GM12878 (cell line): ENCODE measurements around the gene ATP6AP2. TPM values are rescaled to one million over a fixed set of nuclear protein-coding genes. Genes with fewer than 3 reads are reported as not detected.

Source experiments
- ATAC-seq: fragments of 200-7000 bp; cut with Tn5 transposase; 3 replicates; pipeline ENCODE4 v1.9.1; 2020; ENCODE audit warnings: mild to moderate bottlenecking, moderate library complexity
- BruUV-seq: library from RNA; stranded (reverse); fragments of 400-500 nt; replicated peaks from 2 replicates; lab custom pipeline; 2021; lab: Mats Ljungman, UMichigan
- CTCF ChIA-PET: fragments of 300-600 bp; sonication (Branson Sonifier 250); formaldehyde crosslinking; extraction: SDS; loops from one replicate; lab custom pipeline; 2021; ENCODE audit warnings: inconsistent platforms; lab: Yijun Ruan, JAX
- POLR2A ChIA-PET: fragments of 350-600 bp; formaldehyde crosslinking; extraction: SDS; loops from one replicate; lab custom pipeline; 2021; ENCODE audit warnings: inconsistent platforms; lab: Charles Lee
- RAD21 ChIA-PET: fragments of 300-600 bp; sonication (Branson Sonifier 250); formaldehyde crosslinking; loops from one replicate; lab custom pipeline; 2023; ENCODE audit warnings: antibody characterized with exemption; ENCODE audit not compliant: unreplicated experiment; lab: Charles Lee
- SMC1A ChIA-PET: fragments of 300-600 bp; sonication (Branson Sonifier 250); formaldehyde crosslinking; loops from one replicate; lab custom pipeline; 2023; ENCODE audit not compliant: unreplicated experiment, uncharacterized antibody; lab: Charles Lee
- DNase-seq: peaks from one replicate; pipeline ENCODE4 v3.0.0-alpha.2; 2011; ENCODE audit warnings: low read depth, low spot score
- FAIRE-seq: peaks from 3 replicates; lab custom pipeline; 2011; peaks lifted over from hg19 to GRCh38; lab: Jason Lieb, UNC
- H2AFZ ChIP-seq: 2 replicates; pipeline ENCODE4 v1.6.0; 2011; ENCODE audit warnings: low read depth, low read length, control low read depth; ENCODE audit not compliant: control insufficient read depth
- H3K27ac ChIP-seq: 2 replicates; pipeline ENCODE4 v1.5.1; 2011; ENCODE audit warnings: control low read depth; ENCODE audit not compliant: control insufficient read depth, insufficient read depth
- H3K27me3 ChIP-seq, 2 experiments: replicated peaks in 1 of 2; 2 replicates each; pipeline versions ENCODE4 v1.6.0 to v1.6.1; 2011; ENCODE audit warnings: low read length in 1 of 2; ENCODE audit not compliant: control insufficient read depth in 2 of 2, insufficient read depth in 2 of 2
- H3K36me3 ChIP-seq, 2 experiments: 2 replicates each; pipeline ENCODE4 v1.5.1; 2011; ENCODE audit warnings: low read length in 1 of 2; ENCODE audit not compliant: control insufficient read depth in 2 of 2, insufficient read depth in 2 of 2
- H3K4me1 ChIP-seq: 2 replicates; pipeline ENCODE4 v1.6.1; 2011; ENCODE audit warnings: mild to moderate bottlenecking, low read length, moderate library complexity, mixed read lengths; ENCODE audit not compliant: control insufficient read depth, insufficient read depth
- H3K4me2 ChIP-seq: 2 replicates; pipeline ENCODE4 v1.6.0; 2011; ENCODE audit warnings: control low read depth; ENCODE audit not compliant: control insufficient read depth, insufficient read depth
- H3K4me3 ChIP-seq: fragments of 200-600 bp; sonication (generic); 2 replicates; pipeline ENCODE4 v1.5.1; 2016
- H3K79me2 ChIP-seq: 2 replicates; pipeline ENCODE4 v1.6.0; 2011; ENCODE audit warnings: low read length; ENCODE audit not compliant: control insufficient read depth, insufficient read depth
- H3K9ac ChIP-seq: 2 replicates; pipeline ENCODE4 v1.8.0; 2011; ENCODE audit warnings: low read length, control low read depth, mixed read lengths; ENCODE audit not compliant: control insufficient read depth, insufficient read depth
- H3K9me3 ChIP-seq: replicated peaks from 3 replicates; pipeline ENCODE4 v1.5.1; 2011; ENCODE audit warnings: mild to moderate bottlenecking, low read length; ENCODE audit not compliant: control insufficient read depth, insufficient read depth
- H4K20me1 ChIP-seq: 2 replicates; pipeline ENCODE4 v1.6.0; 2011; ENCODE audit not compliant: control insufficient read depth, insufficient read depth
- BRCA1 ChIP-seq: IDR thresholded peaks from 2 replicates; pipeline ENCODE4 v1.6.1; 2011; ENCODE audit warnings: low read depth, low read length, improper control_type of control experiment
- CHD1 ChIP-seq: IDR thresholded peaks from 2 replicates; pipeline ENCODE4 v1.6.1; 2012; ENCODE audit warnings: low read depth, low read length, improper control_type of control experiment
- CTCF ChIP-seq, 3 experiments: IDR thresholded peaks in 2 of 3; conservative IDR thresholded peaks in 1 of 3; 2 replicates each; pipeline ENCODE4 v1.5.1; 2011; ENCODE audit warnings: low read depth in 3 of 3, low read length in 3 of 3, mild to moderate bottlenecking in 3 of 3, control low read depth in 2 of 3, moderate library complexity in 2 of 3, inconsistent platforms in 1 of 3, mixed read lengths in 1 of 3; ENCODE audit not compliant: control insufficient read depth in 2 of 3, insufficient read depth in 1 of 3; ENCODE audit errors: extremely low read depth in 1 of 3
- CUX1 ChIP-seq: IDR thresholded peaks from 2 replicates; pipeline ENCODE4 v1.6.1; 2012; ENCODE audit warnings: improper control_type of control experiment, low read depth, low read length; ENCODE audit not compliant: insufficient replicate concordance
- MYB ChIP-seq: fragments of 150-350 bp; IDR thresholded peaks from 2 replicates; pipeline ENCODE4 v1.6.1; 2014; ENCODE audit warnings: mild to moderate bottlenecking, low read depth, low read length, borderline replicate concordance
- NBN ChIP-seq: fragments of 450-650 bp; IDR thresholded peaks from 2 replicates; pipeline ENCODE4 v1.6.1; 2016
- POLR2AphosphoS5 ChIP-seq: IDR thresholded peaks from 2 replicates; pipeline ENCODE4 v1.6.1; 2011; ENCODE audit warnings: mild to moderate bottlenecking, low read length, inconsistent platforms
- RAD21 ChIP-seq: IDR thresholded peaks from 2 replicates; pipeline ENCODE4 v1.6.1; 2011; ENCODE audit warnings: mild to moderate bottlenecking, low read depth, low read length, moderate library complexity; ENCODE audit not compliant: insufficient read depth
- RELB ChIP-seq: fragments of 450-650 bp; IDR thresholded peaks from 2 replicates; pipeline ENCODE4 v1.6.1; 2017; ENCODE audit warnings: low read depth, mild to moderate bottlenecking, moderate library complexity
- SMC3 ChIP-seq: IDR thresholded peaks from 2 replicates; pipeline ENCODE4 v1.6.1; 2011; ENCODE audit warnings: low read length, improper control_type of control experiment, borderline replicate concordance
- STAT1 ChIP-seq: fragments of 450-650 bp; conservative IDR thresholded peaks from 2 replicates; pipeline ENCODE4 v1.6.1; 2014; ENCODE audit warnings: antibody characterized with exemption, mild to moderate bottlenecking
- TCF12 ChIP-seq: IDR thresholded peaks from 2 replicates; pipeline ENCODE4 v1.6.1; 2011; ENCODE audit warnings: low read depth, mild to moderate bottlenecking, low read length
- TCF3 ChIP-seq: IDR thresholded peaks from 2 replicates; pipeline ENCODE4 v1.6.1; 2012; ENCODE audit warnings: low read depth, mild to moderate bottlenecking, low read length, borderline replicate concordance; ENCODE audit not compliant: insufficient read depth
- ZNF384 ChIP-seq: IDR thresholded peaks from 2 replicates; pipeline ENCODE4 v1.6.1; 2012; ENCODE audit warnings: low read depth, mild to moderate bottlenecking, low read length, improper control_type of control experiment, borderline replicate concordance
- WGBS: methylation state at CpG from one replicate; pipeline ENCODE4 v1.1.6; 2016; ENCODE audit warnings: low lambda C conversion rate; ENCODE audit not compliant: insufficient replicate concordance, insufficient coverage; ENCODE audit errors: missing lambda C conversion rate; 5-methylcytosine and 5-hydroxymethylcytosine counted together
- in situ Hi-C: fragments of 300-500 bp; cut with MboI; formaldehyde crosslinking; loops from 9 replicates; pipeline ENCODE4 v1.14.3; 2018; ENCODE audit warnings: mixed read lengths
- intact Hi-C: fragments of 100-400 bp; cut with micrococcal nuclease; formaldehyde crosslinking; loops from one replicate; pipeline ENCODE4 v1.14.2; 2022; ENCODE audit not compliant: unreplicated experiment
- polyA plus RNA-seq, 11 experiments: library from polyadenylated mRNA; depleted of rRNA in 4 of 11; unstranded in 6 of 11; stranded (reverse) in 5 of 11; fragments of >200 nt; fragmentation: Nextera tagmentation in 4 of 11; fragmentation: Illumina TruSeq in 1 of 11; extraction: Ambion mirVana in 4 of 11; extraction: Trizol in 1 of 11; gene quantifications; 1 replicate in 1 of 11; 2 replicates in 10 of 11; pipeline versions ENCODE4 v1.2.1 to v1.2.3, GENCODE V29; 2011 to 2016; ENCODE audit warnings: inconsistent platforms in 2 of 11, missing spikeins in 2 of 11, low read depth in 1 of 11
- total RNA-seq, 4 experiments: library from RNA; depleted of rRNA in 3 of 4; stranded (reverse); fragments of >200 nt in 3 of 4; fragmentation: Illumina TruSeq in 1 of 4; extraction: Trizol in 1 of 4; gene quantifications; 2 replicates each; pipeline versions ENCODE4 v1.2.1 to v1.2.3, GENCODE V29; 2013 to 2021

Gene ATP6AP2
- total and polyA plus RNA-seq, 10 of the 15 experiments (the other 5 are each of a cell fraction or from before 2014, with no cell fraction given) = 36.3 to 141 (median 56.0) TPM

- Histone ChIP-seq H3K27me3 (no peaks in the 10 kb centered on the region), H3K79me2 (peaks cover 6% of the 10 kb centered on the region), H3K9ac (no peak overlapping the region), H4K20me1 (peaks cover under 1% of the 10 kb centered on the region; the same call in 1 of the 2 replicates), H2AFZ (no peak overlapping the region), H3K4me2 (no peak overlapping the region), H3K4me1 (no peaks in the 10 kb centered on the region), H3K36me3 (peaks cover 1 to 12% of the 10 kb centered on the region in 2 experiments), H3K9me3 (no peaks in the 10 kb centered on the region), H3K27ac (no peak overlapping the region), H3K4me3 (no peak overlapping the region)
- ChIA-PET POLR2A (interaction anchor here (1.0 kb wide), 2 partner anchors 464 to 682 kb away, joined by 3 to 4 read pairs; no protein-coding TSS in a partner anchor), RAD21 (interaction anchor here (0.6 to 3.9 kb wide), 27 partner anchors 12 to 1402 kb away, joined by 3 to 58 read pairs (median 5); partner anchors contain the start of gene MED14), SMC1A (interaction anchor here (0.6 to 6.1 kb wide), 49 partner anchors 10 to 680 kb away, joined by 3 to 108 read pairs (median 4); partner anchors contain the start of genes MED14 and USP9X), CTCF (interaction anchor here (0.6 to 7.0 kb wide), 67 partner anchors 8 to 1108 kb away, joined by 3 to 130 read pairs (median 6); partner anchors contain the start of genes ATP6AP2 and MED14)
- DNase-seq = no peak
- peak; percentile 72 for FAIRE-seq
- no peak for ATAC-seq
- intact Hi-C loops = loop anchor here (1.0 to 10.0 kb wide), 3 partner anchors 143 to 464 kb away; no protein-coding TSS in a partner anchor
- in situ Hi-C loops = no loop called here
- no TSS peak for BruUV-seq
- 0% methylated on average over 3 of the region's 3 CpGs for WGBS
- TF ChIP-seq MYB (no peak), SMC3 (peak; percentile 84), CHD1 (no peak), CUX1 (no peak), TCF3 (0 out of 2 replicates have a peak, but pooled peaks have one; percentile 49), RELB (no peak), STAT1 (no peak), RAD21 (peak; percentile 92), ZNF384 (0 out of 2 replicates have a peak, but pooled peaks have one; percentile 30), TCF12 (0 out of 2 replicates have a peak, but pooled peaks have one; percentile 34), CTCF (IDR thresholded peaks at IDR 0.05 in 2 of 3, conservative IDR thresholded peaks at IDR 0.05 in 1 of 3; ENCODE audit: control insufficient read depth in 2 of 3, extremely low read depth in 1 of 3, insufficient read depth in 1 of 3, low read depth in 3 of 3, low read length in 3 of 3) (peak; percentile 56 to 84 (median 73); a peak in 5 of 6 replicates), NBN (no peak), POLR2AphosphoS5 (no peak), BRCA1 (no peak)
These were observed 71.0 kb downstream of the ATP6AP2 start for GRCh38 chrX:40651620-40652223.
